Epithelial cell of esophagus (primary cell): ENCODE measurements around the gene MSL1.

Experiments
- DNase-seq: peaks from one replicate; pipeline ENCODE4 v3.0.0; 2010; ENCODE audit warnings: low read depth
- H3K4me3 ChIP-seq: 2 replicates; pipeline ENCODE4 v1.5.1; 2011; ENCODE audit warnings: mild to moderate bottlenecking, low read length, control low read depth
- CTCF ChIP-seq: IDR thresholded peaks from 2 replicates; pipeline ENCODE4 v1.5.1; 2011; ENCODE audit warnings: low read depth, mild to moderate bottlenecking, low read length, control low read depth, inconsistent platforms; ENCODE audit not compliant: insufficient read depth; ENCODE audit errors: missing control alignments

MSL1 gene

GRCh38 chr17:40112191-40112711 is 9.5 kb upstream of the MSL1 start:
- no peak overlapping the region for H3K4me3 ChIP-seq
- TF ChIP-seq CTCF, result no peak

GRCh38 chr17:40112718-40113109 is 9.1 kb upstream of the MSL1 start:
- DNase-seq, result no peak
- H3K4me3 ChIP-seq, result no peak overlapping the region
- no peak for TF ChIP-seq CTCF

More at GRCh38 chr17:40112191-40112711, 9.5 kb upstream of the MSL1 start:
- DNase-seq, result no peak

- peak; percentile 93 for TF ChIP-seq CTCF
- peak; percentile 96 for DNase-seq
- peak overlapping the region; percentile 49 for H3K4me3 ChIP-seq
Measured at GRCh38 chr17:40113110-40113906, 8.5 kb upstream of the MSL1 start.

- TF ChIP-seq CTCF, result no peak
- peak overlapping the region; percentile 49 for H3K4me3 ChIP-seq
- DNase-seq, result no peak
Measured at GRCh38 chr17:40113907-40114245, 7.9 kb upstream of the MSL1 start.

- no peak for DNase-seq
- no peak overlapping the region for H3K4me3 ChIP-seq
- TF ChIP-seq CTCF, result no peak
Measured at GRCh38 chr17:40115101-40115436, 6.7 kb upstream of the MSL1 start.

- no peak for TF ChIP-seq CTCF
- H3K4me3 ChIP-seq, result peak overlapping the region; percentile 97
- DNase-seq, result peak; percentile 53
Measured at GRCh38 chr17:40122136-40122998, 596 bp downstream of the MSL1 start.
